ENCODE measurements around the gene CCDC88A. TPM values are rescaled to one million over a fixed set of nuclear protein-coding genes. Genes with fewer than 3 reads are reported as not detected.
"Not testable (repeated sequence)": the region's sequence is repeated elsewhere in the genome, so short reads cannot be mapped to it uniquely, and the experiment has no call there.

CCDC88A gene
- total RNA-seq, 4 donors from 2014 or later = 8.4 to 15.9 (median 9.4) TPM

- intact Hi-C loops (cut with DNase I; ENCODE audit: low total_unique reads) = no loop called here
- no peak overlapping the region for H3K4me3 ChIP-seq (ENCODE audit: low read depth, poor library complexity, severe bottlenecking)
- TF ChIP-seq POLR2A (IDR thresholded peaks at IDR 0.05) (no peak), CTCF (IDR thresholded peaks at IDR 0.05) (no peak)
Measured at GRCh38 chr2:55296393-55296792, 123.3 kb downstream of the CCDC88A start.

GRCh38 chr2:55283083-55283482 lies 136.6 kb downstream of the CCDC88A start:
- H3K4me3 ChIP-seq (ENCODE audit: low read depth, poor library complexity, severe bottlenecking) = no peak overlapping the region
- DNase-seq (ENCODE audit: low spot score in 2 of 2) = no peak
- intact Hi-C loops (cut with DNase I; ENCODE audit: low total_unique reads) = no loop called here
- TF ChIP-seq POLR2A (IDR thresholded peaks at IDR 0.05) (no peak), CTCF (IDR thresholded peaks at IDR 0.05) (no peak)
- 97 to 98% methylated on average over 12 of the region's 12 CpGs for whole genome bisulfite sequencing, 2 donors

More at GRCh38 chr2:55296393-55296792, 123.3 kb downstream of the CCDC88A start:
- no peak for DNase-seq (ENCODE audit: low spot score in 2 of 2)

- TF ChIP-seq CTCF (IDR thresholded peaks at IDR 0.05) (no peak), POLR2A (IDR thresholded peaks at IDR 0.05) (no peak)
- peak; percentile 73 to 96 for DNase-seq (ENCODE audit: low spot score in 2 of 2)
- 12 to 15% methylated on average over 44 to 60 of the region's 60 CpGs for WGBS, 2 donors
- H3K4me3 ChIP-seq (ENCODE audit: low read depth, poor library complexity, severe bottlenecking) = peak overlapping the region; percentile 62
- intact Hi-C loops (cut with DNase I; ENCODE audit: low total_unique reads) = no loop called here
Measured at GRCh38 chr2:55282110-55282917, 137.3 kb downstream of the CCDC88A start.

GRCh38 chr2:55280851-55281546 lies 138.7 kb downstream of the CCDC88A start:
- DNase-seq (ENCODE audit: low spot score in 2 of 2); intact Hi-C loops (cut with DNase I; ENCODE audit: low total_unique reads); H3K4me3 ChIP-seq (ENCODE audit: low read depth, poor library complexity, severe bottlenecking): not testable (repeated sequence)
- 55 to 76% methylated on average over 5 of the region's 5 CpGs for WGBS, 2 donors

GRCh38 chr2:55279859-55280424 lies 139.7 kb downstream of the CCDC88A start:
- 70 to 80% methylated on average over 7 of the region's 7 CpGs for WGBS, 2 donors
- DNase-seq (ENCODE audit: low spot score in 2 of 2); intact Hi-C loops (cut with DNase I; ENCODE audit: low total_unique reads); H3K4me3 ChIP-seq (ENCODE audit: low read depth, poor library complexity, severe bottlenecking): not testable (repeated sequence)

- H3K4me3 ChIP-seq (ENCODE audit: low read depth, poor library complexity, severe bottlenecking) = not testable (repeated sequence)
Measured at GRCh38 chr2:55279214-55279835, 140.3 kb downstream of the CCDC88A start.

GRCh38 chr2:55277310-55277709 lies 142.3 kb downstream of the CCDC88A start:
- no peak overlapping the region for H3K4me3 ChIP-seq (ENCODE audit: low read depth, poor library complexity, severe bottlenecking)
- TF ChIP-seq POLR2A (IDR thresholded peaks at IDR 0.05) (no peak), CTCF (IDR thresholded peaks at IDR 0.05) (no peak)
- WGBS, 2 donors = 77 to 84% methylated on average over 3 of the region's 3 CpGs
- no peak for DNase-seq (ENCODE audit: low spot score in 2 of 2)
- intact Hi-C loops (cut with DNase I; ENCODE audit: low total_unique reads) = no loop called here

More at GRCh38 chr2:55279214-55279835, 140.3 kb downstream of the CCDC88A start:
- DNase-seq (ENCODE audit: low spot score in 2 of 2); intact Hi-C loops (cut with DNase I; ENCODE audit: low total_unique reads): not testable (repeated sequence)
- 47 to 58% methylated on average over 10 of the region's 10 CpGs for WGBS, 2 donors

- intact Hi-C loops (cut with DNase I; ENCODE audit: low total_unique reads); DNase-seq (ENCODE audit: low spot score in 2 of 2); H3K4me3 ChIP-seq (ENCODE audit: low read depth, poor library complexity, severe bottlenecking): not testable (repeated sequence)
- WGBS, 2 donors = 84 to 96% methylated on average over 2 of the region's 2 CpGs
Measured at GRCh38 chr2:55274346-55274745, 145.3 kb downstream of the CCDC88A start.

All from lower leg skin (tissue), 4 donors.